K562 (cell line): ENCODE measurements around the gene CLEC2B. TPM values are rescaled to one million over a fixed set of nuclear protein-coding genes. Genes with fewer than 3 reads are reported as not detected.

Source experiments
- ATAC-seq: fragments of 200-7000 bp; cut with Tn5 transposase; 3 replicates; pipeline ENCODE4 v1.9.1; 2020; ENCODE audit warnings: moderate library complexity
- BruUV-seq: library from RNA; stranded (reverse); fragments of 400-500 nt; replicated peaks from 2 replicates; lab custom pipeline; 2021; lab: Mats Ljungman, UMichigan
- CTCF ChIA-PET: fragments of 300-600 bp; formaldehyde crosslinking; extraction: SDS; loops from one replicate; lab custom pipeline; 2021; ENCODE audit warnings: low intra/inter-chr PET ratio; lab: Yijun Ruan, JAX
- POLR2A ChIA-PET: fragments of 300-600, 350-650 bp; sonication (Branson Sonifier 250); formaldehyde crosslinking; extraction: SDS; loops from one replicate; lab custom pipeline; 2021; ENCODE audit warnings: antibody characterized with exemption, inconsistent platforms; lab: Yijun Ruan, JAX
- DNase-seq, 4 experiments: peaks; one replicate each; pipeline versions ENCODE4 v3.0.0 to v3.0.0-alpha.2; 2011 to 2018; ENCODE audit warnings: low spot score in 3 of 4, mixed read lengths in 3 of 4; ENCODE audit errors: extremely low read depth in 1 of 4
- FAIRE-seq: peaks from 2 replicates; lab custom pipeline; 2011; peaks lifted over from hg19 to GRCh38; lab: Jason Lieb, UNC
- H2AFZ ChIP-seq: 2 replicates; pipeline ENCODE4 v1.6.0; 2011; ENCODE audit warnings: low read depth, low read length, control low read depth, inconsistent platforms
- H3K27ac ChIP-seq: fragments of 200-600 bp; 3 replicates; pipeline ENCODE4 v1.8.0; 2011; ENCODE audit warnings: low read depth, mild to moderate bottlenecking, control low read depth, inconsistent platforms, low read length, moderate library complexity, mixed read lengths; ENCODE audit errors: extremely low read depth
- H3K27me3 ChIP-seq, 2 experiments: fragments of 300-600 bp in 1 of 2; 2 replicates in 1 of 2; 3 replicates in 1 of 2; pipeline versions ENCODE4 v1.6.0 to v1.8.0; 2011; ENCODE audit warnings: inconsistent platforms in 2 of 2, low read length in 2 of 2, mild to moderate bottlenecking in 1 of 2, mixed read lengths in 1 of 2, moderate library complexity in 1 of 2; ENCODE audit not compliant: control insufficient read depth in 2 of 2, insufficient read depth in 2 of 2
- H3K36me3 ChIP-seq: fragments of 300-600 bp; 3 replicates; pipeline ENCODE4 v1.8.0; 2011; ENCODE audit warnings: mild to moderate bottlenecking, low read length, inconsistent platforms; ENCODE audit not compliant: control insufficient read depth, insufficient read depth
- H3K4me1 ChIP-seq, 2 experiments: fragments of 200-600 bp in 1 of 2; replicated peaks in 1 of 2; 2 replicates in 1 of 2; 3 replicates in 1 of 2; pipeline versions ENCODE4 v1.5.1 to v1.8.0; 2011; ENCODE audit warnings: inconsistent platforms in 2 of 2, low read length in 2 of 2, mild to moderate bottlenecking in 1 of 2, mixed read lengths in 1 of 2, moderate library complexity in 1 of 2; ENCODE audit not compliant: control insufficient read depth in 2 of 2, insufficient read depth in 2 of 2
- H3K4me2 ChIP-seq: 2 replicates; pipeline ENCODE4 v1.6.1; 2011; ENCODE audit warnings: low read length, control low read depth, inconsistent platforms, mixed read lengths; ENCODE audit not compliant: insufficient read depth
- H3K4me3 ChIP-seq: fragments of 200-600 bp; sonication (generic), shearing (Covaris generic); 2 replicates; pipeline ENCODE4 v1.5.1; 2016; ENCODE audit warnings: control low read depth, inconsistent platforms
- H3K79me2 ChIP-seq: fragments of 200-600 bp; 3 replicates; pipeline ENCODE4 v1.8.0; 2011; ENCODE audit warnings: low read length, inconsistent platforms; ENCODE audit not compliant: control insufficient read depth, insufficient read depth
- H3K9ac ChIP-seq, 2 experiments: 2 replicates each; pipeline versions ENCODE4 v1.6.0 to v1.6.1; 2011; ENCODE audit warnings: low read depth in 2 of 2, low read length in 2 of 2, control low read depth in 1 of 2, inconsistent platforms in 1 of 2, mild to moderate bottlenecking in 1 of 2, mixed read lengths in 1 of 2; ENCODE audit not compliant: insufficient read depth in 1 of 2
- H3K9me1 ChIP-seq: one replicate; pipeline ENCODE4 v1.6.0; 2011; ENCODE audit warnings: inconsistent platforms, mild to moderate bottlenecking, low read length, moderate library complexity; ENCODE audit not compliant: control insufficient read depth, insufficient read depth
- H3K9me3 ChIP-seq: replicated peaks from 2 replicates; pipeline ENCODE4 v1.5.1; 2011; ENCODE audit warnings: low read depth, low read length, inconsistent platforms; ENCODE audit not compliant: control insufficient read depth, insufficient read depth
- H4K20me1 ChIP-seq: replicated peaks from 2 replicates; pipeline ENCODE4 v1.6.1; 2011; ENCODE audit warnings: low read length, inconsistent platforms, mixed read lengths; ENCODE audit not compliant: control insufficient read depth, insufficient read depth
- KAT2B ChIP-seq: IDR thresholded peaks from one replicate; pipeline ENCODE4 v1.6.1; 2012; ENCODE audit warnings: low read depth, mild to moderate bottlenecking, control low read depth, inconsistent platforms, low read length, moderate library complexity
- LCOR ChIP-seq: sonication (generic); formaldehyde crosslinking; IDR thresholded peaks from 2 replicates; pipeline ENCODE4 v1.8.0; 2022; ENCODE audit warnings: mild to moderate bottlenecking, missing genetic modification reagents
- MYC ChIP-seq, 2 experiments: fragments of 250-450 bp in 1 of 2; sonication (Bioruptor Pico) in 1 of 2; IDR thresholded peaks; 2 replicates each; pipeline versions ENCODE4 v1.5.1 to v1.6.1; 2012 to 2021; ENCODE audit warnings: low read depth in 2 of 2, borderline replicate concordance in 1 of 2, improper control_type of control experiment in 1 of 2, low read length in 1 of 2, mild to moderate bottlenecking in 1 of 2, moderate library complexity in 1 of 2
- NR4A1 ChIP-seq, 2 experiments: fragments of 250-450 bp in 1 of 2; fragments of 450-650 bp in 1 of 2; sonication (Bioruptor Pico) in 1 of 2; IDR thresholded peaks; 2 replicates each; pipeline versions ENCODE4 v1.4.0 to v1.6.1; 2016 to 2020; ENCODE audit warnings: mild to moderate bottlenecking in 2 of 2, missing compliant biosample characterization in 1 of 2, missing genetic modification characterization in 1 of 2, moderate library complexity in 1 of 2
- POLR2H ChIP-seq: IDR thresholded peaks from 2 replicates; pipeline ENCODE4 v1.6.1; 2016; ENCODE audit warnings: missing genetic modification characterization, low read depth, mild to moderate bottlenecking, control low read depth, missing compliant biosample characterization, moderate library complexity
- WGBS: fragments of 100-300 bp; shearing (Covaris generic); methylation state at CpG from one replicate; pipeline ENCODE4 v1.1.6; 2016; ENCODE audit warnings: low coverage, mixed read lengths; ENCODE audit not compliant: insufficient coverage; ENCODE audit errors: missing lambda C conversion rate; 5-methylcytosine and 5-hydroxymethylcytosine counted together
- in situ Hi-C: fragments of 300-500 bp; cut with MboI; formaldehyde crosslinking; loops from 4 replicates; pipeline ENCODE4 v1.15.0; 2018; ENCODE audit warnings: inconsistent platforms, mixed read lengths
- intact Hi-C: fragments of 100-400 bp; cut with micrococcal nuclease; formaldehyde crosslinking; loops from 2 replicates; pipeline ENCODE4 v1.14.2; 2022
- polyA plus RNA-seq, 8 experiments: library from polyadenylated mRNA; depleted of rRNA in 4 of 8; stranded (reverse) in 5 of 8; unstranded in 3 of 8; fragments of >200 nt; fragmentation: Nextera tagmentation in 2 of 8; fragmentation: Illumina TruSeq in 1 of 8; extraction: Ambion mirVana in 2 of 8; extraction: Trizol in 1 of 8; gene quantifications; 2 replicates each; pipeline versions ENCODE4 v1.2.1 to v1.2.3, GENCODE V29; 2011 to 2014; ENCODE audit warnings: inconsistent platforms in 1 of 8, missing spikeins in 1 of 8
- total RNA-seq, 7 experiments: library from RNA; depleted of rRNA in 6 of 7; stranded (reverse); fragments of >200 nt in 6 of 7; fragmentation: Illumina TruSeq in 2 of 7; extraction: Trizol in 2 of 7; gene quantifications; 2 replicates each; pipeline versions ENCODE4 v1.2.1 to v1.2.3, GENCODE V29; 2011 to 2021; ENCODE audit warnings: low replicate concordance in 1 of 7
- TF ChIP-seq, protein P1 (sequence below): sonication (generic); formaldehyde crosslinking; IDR thresholded peaks from 2 replicates; pipeline ENCODE4 v1.8.1; 2022; ENCODE audit warnings: missing genetic modification reagents
- TF ChIP-seq, protein P2 (sequence below): fragments of 450-650 bp; IDR thresholded peaks from 2 replicates; pipeline ENCODE4 v1.6.1; 2014; ENCODE audit warnings: low read depth, mild to moderate bottlenecking, moderate library complexity, borderline replicate concordance
- TF ChIP-seq, protein P3 (sequence below): fragments of 450-650 bp; formaldehyde crosslinking; IDR thresholded peaks from 2 replicates; pipeline ENCODE4 v1.4.0; 2020; ENCODE audit warnings: mild to moderate bottlenecking
- TF ChIP-seq, protein P4 (sequence below): fragments of 450-650 bp; IDR thresholded peaks from 2 replicates; pipeline ENCODE4 v1.6.1; 2016; ENCODE audit warnings: missing biosample characterization, missing genetic modification characterization

The CLEC2B gene
- total and polyA plus RNA-seq, 9 of the 15 experiments (the other 6 are each of a cell fraction or from before 2014, with no cell fraction given): 1.3 to 5.9 (median 2.9) TPM

DNA sequence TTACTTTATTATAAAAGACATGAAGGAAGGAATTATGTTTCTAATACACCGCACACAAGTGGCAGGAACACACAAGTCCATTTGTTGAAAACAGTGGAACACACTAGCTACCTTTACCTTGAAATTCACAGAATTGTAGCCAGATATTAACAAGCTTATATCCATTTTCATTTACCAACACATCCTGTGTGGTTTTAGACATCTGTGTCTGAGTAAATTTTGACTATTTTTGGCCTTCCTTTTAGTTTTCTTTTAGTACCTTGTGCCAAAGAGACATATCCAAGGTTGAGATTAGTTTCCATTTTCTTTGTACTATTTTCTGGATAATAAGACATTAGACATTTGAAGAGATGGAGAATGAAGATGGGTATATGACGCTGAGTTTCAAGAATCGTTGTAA is 12.1 kb upstream of the CLEC2B start, which contains the start of gene KLRF2:
KLRF2 (plus strand) TSS at position 244 of the 400 bp plus-strand sequence; CDS start at position 351, 107 bp downstream.
- no peaks in the 10 kb centered on the region for H4K20me1 ChIP-seq
- WGBS: 36% methylated on average over 3 of the region's 3 CpGs
- H3K27ac ChIP-seq: no peak within 1 kb of the TSS
- H3K4me1 ChIP-seq: no peaks in the 10 kb centered on the region
- H3K4me3 ChIP-seq: no peak within 1 kb of the TSS
- ATAC-seq (no peak), FAIRE-seq (peak; percentile 6), DNase-seq (no peak)
- H3K4me2 ChIP-seq: no peak within 1 kb of the TSS
- ChIA-PET CTCF (no interaction called here), POLR2A (no interaction called here)
- no peaks in the 10 kb centered on the region for H3K36me3 ChIP-seq
- no peaks in the 10 kb centered on the region for H3K27me3 ChIP-seq
- no peaks in the 10 kb centered on the region for H3K9me3 ChIP-seq
- peak within 1 kb of the TSS; percentile 55 for H2AFZ ChIP-seq
- no peak for TF ChIP-seq POLR2H (tag)
- no peak for TF ChIP-seq KAT2B
- TF ChIP-seq, protein P1, sequence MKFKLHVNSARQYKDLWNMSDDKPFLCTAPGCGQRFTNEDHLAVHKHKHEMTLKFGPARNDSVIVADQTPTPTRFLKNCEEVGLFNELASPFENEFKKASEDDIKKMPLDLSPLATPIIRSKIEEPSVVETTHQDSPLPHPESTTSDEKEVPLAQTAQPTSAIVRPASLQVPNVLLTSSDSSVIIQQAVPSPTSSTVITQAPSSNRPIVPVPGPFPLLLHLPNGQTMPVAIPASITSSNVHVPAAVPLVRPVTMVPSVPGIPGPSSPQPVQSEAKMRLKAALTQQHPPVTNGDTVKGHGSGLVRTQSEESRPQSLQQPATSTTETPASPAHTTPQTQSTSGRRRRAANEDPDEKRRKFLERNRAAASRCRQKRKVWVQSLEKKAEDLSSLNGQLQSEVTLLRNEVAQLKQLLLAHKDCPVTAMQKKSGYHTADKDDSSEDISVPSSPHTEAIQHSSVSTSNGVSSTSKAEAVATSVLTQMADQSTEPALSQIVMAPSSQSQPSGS (CRISPR knock-in tag): no peak
- TF ChIP-seq LCOR (CRISPR knock-in tag): no peak
- TF ChIP-seq, protein P2, sequence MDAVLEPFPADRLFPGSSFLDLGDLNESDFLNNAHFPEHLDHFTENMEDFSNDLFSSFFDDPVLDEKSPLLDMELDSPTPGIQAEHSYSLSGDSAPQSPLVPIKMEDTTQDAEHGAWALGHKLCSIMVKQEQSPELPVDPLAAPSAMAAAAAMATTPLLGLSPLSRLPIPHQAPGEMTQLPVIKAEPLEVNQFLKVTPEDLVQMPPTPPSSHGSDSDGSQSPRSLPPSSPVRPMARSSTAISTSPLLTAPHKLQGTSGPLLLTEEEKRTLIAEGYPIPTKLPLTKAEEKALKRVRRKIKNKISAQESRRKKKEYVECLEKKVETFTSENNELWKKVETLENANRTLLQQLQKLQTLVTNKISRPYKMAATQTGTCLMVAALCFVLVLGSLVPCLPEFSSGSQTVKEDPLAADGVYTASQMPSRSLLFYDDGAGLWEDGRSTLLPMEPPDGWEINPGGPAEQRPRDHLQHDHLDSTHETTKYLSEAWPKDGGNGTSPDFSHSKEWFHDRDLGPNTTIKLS: no peak
- no peak for TF ChIP-seq MYC (IDR thresholded peaks at IDR 0.05; ENCODE audit: low read depth, low read length)
- no peak for TF ChIP-seq MYC (CRISPR knock-in tag; IDR thresholded peaks at IDR 0.05; ENCODE audit: borderline replicate concordance, low read depth)
- TF ChIP-seq NR4A1 (CRISPR knock-in tag; IDR thresholded peaks at IDR 0.05): no peak
- no peak for TF ChIP-seq NR4A1 (tag; IDR thresholded peaks at IDR 0.05)
- TF ChIP-seq, protein P3, sequence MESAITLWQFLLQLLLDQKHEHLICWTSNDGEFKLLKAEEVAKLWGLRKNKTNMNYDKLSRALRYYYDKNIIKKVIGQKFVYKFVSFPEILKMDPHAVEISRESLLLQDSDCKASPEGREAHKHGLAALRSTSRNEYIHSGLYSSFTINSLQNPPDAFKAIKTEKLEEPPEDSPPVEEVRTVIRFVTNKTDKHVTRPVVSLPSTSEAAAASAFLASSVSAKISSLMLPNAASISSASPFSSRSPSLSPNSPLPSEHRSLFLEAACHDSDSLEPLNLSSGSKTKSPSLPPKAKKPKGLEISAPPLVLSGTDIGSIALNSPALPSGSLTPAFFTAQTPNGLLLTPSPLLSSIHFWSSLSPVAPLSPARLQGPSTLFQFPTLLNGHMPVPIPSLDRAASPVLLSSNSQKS (CRISPR knock-in tag): no peak
- TF ChIP-seq, protein P4, sequence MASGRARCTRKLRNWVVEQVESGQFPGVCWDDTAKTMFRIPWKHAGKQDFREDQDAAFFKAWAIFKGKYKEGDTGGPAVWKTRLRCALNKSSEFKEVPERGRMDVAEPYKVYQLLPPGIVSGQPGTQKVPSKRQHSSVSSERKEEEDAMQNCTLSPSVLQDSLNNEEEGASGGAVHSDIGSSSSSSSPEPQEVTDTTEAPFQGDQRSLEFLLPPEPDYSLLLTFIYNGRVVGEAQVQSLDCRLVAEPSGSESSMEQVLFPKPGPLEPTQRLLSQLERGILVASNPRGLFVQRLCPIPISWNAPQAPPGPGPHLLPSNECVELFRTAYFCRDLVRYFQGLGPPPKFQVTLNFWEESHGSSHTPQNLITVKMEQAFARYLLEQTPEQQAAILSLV (tag): no peak
- H3K9me1 ChIP-seq: no peaks in the 10 kb centered on the region
- in situ Hi-C loops: no loop called here
- H3K9ac ChIP-seq: no peak within 1 kb of the TSS
- H3K79me2 ChIP-seq: no peaks in the 10 kb centered on the region
- BruUV-seq: no TSS peak
- intact Hi-C loops: no loop called here
